Breast epithelium (tissue), 4 donors: ENCODE results near the gene NINJ1. TPM values are rescaled to one million over a fixed set of nuclear protein-coding genes. Genes with fewer than 3 reads are reported as not detected.

Experiments used
- DNase-seq, 2 donors: peaks; one replicate each; pipeline ENCODE4 v3.0.0-alpha.2; 2019; ENCODE audit warnings: low spot score in 2 of 2
- H3K27ac ChIP-seq, 2 donors: fragments of 200-600 bp; sonication (generic) in 1 of 2; one replicate each; pipeline ENCODE4 v1.5.1; 2016 to 2019; ENCODE audit warnings: mild to moderate bottlenecking in 1 of 2
- H3K27me3 ChIP-seq, 2 donors: fragments of 200-600 bp; sonication (generic) in 1 of 2; one replicate each; pipeline versions ENCODE4 v1.5.1 to v1.6.0; 2017 to 2019; ENCODE audit warnings: control low read depth in 1 of 2, mild to moderate bottlenecking in 1 of 2
- H3K36me3 ChIP-seq: fragments of 200-600 bp; one replicate; pipeline ENCODE4 v1.5.1; 2019
- H3K4me1 ChIP-seq, 2 donors: fragments of 200-600 bp; sonication (generic); one replicate each; pipeline ENCODE4 v1.5.1; 2016 to 2019; ENCODE audit warnings: control low read depth in 1 of 2
- H3K4me3 ChIP-seq, 3 donors: fragments of 200-600 bp; sonication (generic); 1 replicate in 2 of 3; 2 replicates in 1 of 3; pipeline ENCODE4 v1.5.1; 2016 to 2019; ENCODE audit warnings: mild to moderate bottlenecking in 3 of 3, moderate library complexity in 2 of 3
- H3K9me3 ChIP-seq, 2 donors: fragments of 200-600 bp; sonication (generic) in 1 of 2; one replicate each; pipeline ENCODE4 v1.5.1; 2016 to 2019; ENCODE audit warnings: control low read depth in 1 of 2
- CTCF ChIP-seq, 3 donors: fragments of 450-650 bp; IDR thresholded peaks; one replicate each; pipeline ENCODE4 v1.5.1; 2016 to 2017; ENCODE audit warnings: antibody characterized with exemption in 3 of 3, mild to moderate bottlenecking in 3 of 3, moderate library complexity in 3 of 3
- POLR2A ChIP-seq: fragments of 450-650 bp; IDR thresholded peaks from one replicate; pipeline ENCODE4 v1.6.1; 2016; ENCODE audit warnings: antibody characterized with exemption, mild to moderate bottlenecking, moderate library complexity
- POLR2AphosphoS5 ChIP-seq, 3 donors: sonication (generic); formaldehyde crosslinking; IDR thresholded peaks; one replicate each; pipeline ENCODE4 v1.6.1; 2017; ENCODE audit warnings: antibody characterized with exemption in 3 of 3
- intact Hi-C: fragments of 100-400 bp; cut with DNase I; formaldehyde crosslinking; loops from one replicate; pipeline ENCODE4 v1.15.1; 2023; ENCODE audit warnings: low total_unique reads
- total RNA-seq, 3 donors: library from RNA; depleted of rRNA; stranded (reverse); fragments of >200 nt; gene quantifications; one replicate each; pipeline ENCODE4 v1.1.0, GENCODE V29; 2016

The NINJ1 gene
- total RNA-seq, 3 donors from 2014 or later: 89.8 to 109 (median 109) TPM

GRCh38 chr9:93172666-93173364 lies 38.8 kb upstream of the NINJ1 start:
- Histone ChIP-seq H3K27ac (no peak overlapping the region), H3K27me3 (peaks cover 0 to 6% of the 10 kb centered on the region in 2 donors), H3K4me1 (no peaks in the 10 kb centered on the region), H3K36me3 (no peaks in the 10 kb centered on the region), H3K9me3 (no peaks in the 10 kb centered on the region), H3K4me3 (no peak overlapping the region)
- intact Hi-C loops: no loop called here
- DNase-seq: no peak
- TF ChIP-seq POLR2AphosphoS5 (IDR thresholded peaks at IDR 0.05): no peak
- TF ChIP-seq POLR2A: no peak
- TF ChIP-seq CTCF (IDR thresholded peaks at IDR 0.05): no peak

- intact Hi-C loops: no loop called here
- H3K27ac ChIP-seq: no peak overlapping the region
Measured at GRCh38 chr9:93171261-93171990, 37.4 kb upstream of the NINJ1 start.

GRCh38 chr9:93170571-93170970 lies 36.5 kb upstream of the NINJ1 start:
- no peaks in the 10 kb centered on the region for H3K9me3 ChIP-seq
- H3K36me3 ChIP-seq: no peaks in the 10 kb centered on the region
- TF ChIP-seq POLR2A (no peak), POLR2AphosphoS5 (IDR thresholded peaks at IDR 0.05) (no peak), CTCF (IDR thresholded peaks at IDR 0.05) (no peak)
- H3K27me3 ChIP-seq: peaks cover 0 to 6% of the 10 kb centered on the region in 2 donors
- H3K4me1 ChIP-seq: no peaks in the 10 kb centered on the region
- DNase-seq: no peak
- no peak overlapping the region for H3K27ac ChIP-seq
- no peak overlapping the region for H3K4me3 ChIP-seq
- intact Hi-C loops: no loop called here

More at GRCh38 chr9:93171261-93171990, 37.4 kb upstream of the NINJ1 start:
- no peak for TF ChIP-seq POLR2A
- no peak for TF ChIP-seq CTCF (IDR thresholded peaks at IDR 0.05)
- no peak for TF ChIP-seq POLR2AphosphoS5 (IDR thresholded peaks at IDR 0.05)
- H3K27me3 ChIP-seq: peaks cover 0 to 6% of the 10 kb centered on the region in 2 donors
- no peaks in the 10 kb centered on the region for H3K9me3 ChIP-seq
- DNase-seq: no peak
- no peaks in the 10 kb centered on the region for H3K4me1 ChIP-seq
- H3K4me3 ChIP-seq: no peak overlapping the region
- no peaks in the 10 kb centered on the region for H3K36me3 ChIP-seq

GRCh38 chr9:93169444-93169843 lies 35.4 kb upstream of the NINJ1 start:
- no peaks in the 10 kb centered on the region for H3K9me3 ChIP-seq
- intact Hi-C loops: no loop called here
- TF ChIP-seq POLR2AphosphoS5 (IDR thresholded peaks at IDR 0.05) (no peak), POLR2A (no peak), CTCF (IDR thresholded peaks at IDR 0.05) (no peak)
- no peaks in the 10 kb centered on the region for H3K36me3 ChIP-seq
- no peak overlapping the region for H3K4me3 ChIP-seq
- no peaks in the 10 kb centered on the region for H3K4me1 ChIP-seq
- peaks cover 0 to 6% of the 10 kb centered on the region in 2 donors for H3K27me3 ChIP-seq
- no peak for DNase-seq
- H3K27ac ChIP-seq: no peak overlapping the region

GRCh38 chr9:93168581-93168980 lies 34.5 kb upstream of the NINJ1 start:
- no peaks in the 10 kb centered on the region for H3K4me1 ChIP-seq
- intact Hi-C loops: no loop called here
- peaks cover 0 to 6% of the 10 kb centered on the region in 2 donors for H3K27me3 ChIP-seq
- TF ChIP-seq CTCF (IDR thresholded peaks at IDR 0.05): no peak
- TF ChIP-seq POLR2AphosphoS5 (IDR thresholded peaks at IDR 0.05): no peak
- no peak for TF ChIP-seq POLR2A
- H3K36me3 ChIP-seq: no peaks in the 10 kb centered on the region
- no peaks in the 10 kb centered on the region for H3K9me3 ChIP-seq
- DNase-seq: no peak
- H3K4me3 ChIP-seq: no peak overlapping the region
- no peak overlapping the region for H3K27ac ChIP-seq
